ENCODE results near the gene NRL.

DNA sequence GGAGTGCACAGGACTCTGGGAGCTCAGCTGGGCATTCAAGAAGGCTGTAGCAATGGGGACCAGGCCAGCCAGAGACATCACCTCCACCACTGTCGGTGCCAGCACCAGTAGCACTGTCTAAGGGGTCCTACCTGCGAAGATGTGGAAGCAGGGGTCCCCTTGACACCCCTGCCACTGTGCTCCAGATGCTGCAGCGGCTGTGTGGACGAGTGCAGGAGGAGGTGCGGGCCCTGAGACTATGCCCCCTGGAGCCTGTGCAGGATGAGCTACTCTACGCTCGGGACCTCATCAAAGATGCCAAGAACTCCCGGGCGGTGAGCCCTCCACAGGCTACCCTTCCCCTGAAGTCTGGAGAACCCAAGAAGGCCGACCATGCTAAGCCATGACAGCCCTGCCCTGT is 54.3 kb downstream of the NRL start:
- TF ChIP-seq, protein P1, sequence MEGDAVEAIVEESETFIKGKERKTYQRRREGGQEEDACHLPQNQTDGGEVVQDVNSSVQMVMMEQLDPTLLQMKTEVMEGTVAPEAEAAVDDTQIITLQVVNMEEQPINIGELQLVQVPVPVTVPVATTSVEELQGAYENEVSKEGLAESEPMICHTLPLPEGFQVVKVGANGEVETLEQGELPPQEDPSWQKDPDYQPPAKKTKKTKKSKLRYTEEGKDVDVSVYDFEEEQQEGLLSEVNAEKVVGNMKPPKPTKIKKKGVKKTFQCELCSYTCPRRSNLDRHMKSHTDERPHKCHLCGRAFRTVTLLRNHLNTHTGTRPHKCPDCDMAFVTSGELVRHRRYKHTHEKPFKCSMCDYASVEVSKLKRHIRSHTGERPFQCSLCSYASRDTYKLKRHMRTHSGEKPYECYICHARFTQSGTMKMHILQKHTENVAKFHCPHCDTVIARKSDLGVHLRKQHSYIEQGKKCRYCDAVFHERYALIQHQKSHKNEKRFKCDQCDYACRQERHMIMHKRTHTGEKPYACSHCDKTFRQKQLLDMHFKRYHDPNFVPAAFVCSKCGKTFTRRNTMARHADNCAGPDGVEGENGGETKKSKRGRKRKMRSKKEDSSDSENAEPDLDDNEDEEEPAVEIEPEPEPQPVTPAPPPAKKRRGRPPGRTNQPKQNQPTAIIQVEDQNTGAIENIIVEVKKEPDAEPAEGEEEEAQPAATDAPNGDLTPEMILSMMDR (IDR thresholded peaks at IDR 0.05) = no peak
- no peak for TF ChIP-seq POLR2A (IDR thresholded peaks at IDR 0.05)
